IMR-90 (cell line): ENCODE measurements around the gene ZNF473. TPM values are rescaled to one million over a fixed set of nuclear protein-coding genes. Genes with fewer than 3 reads are reported as not detected.

ENCODE experiments used
- ATAC-seq: fragments of 200-7000 bp; cut with Tn5 transposase; 2 replicates; pipeline ENCODE4 v1.9.1; 2020; ENCODE audit warnings: low read depth, mild to moderate bottlenecking, moderate library complexity
- BruUV-seq: library from RNA; stranded (reverse); fragments of 400-500 nt; replicated peaks from 2 replicates; lab custom pipeline; 2021; lab: Mats Ljungman, UMichigan
- CTCF ChIA-PET: fragments of 300-600 bp; formaldehyde crosslinking; extraction: SDS; loops from one replicate; lab custom pipeline; 2021; ENCODE audit warnings: antibody characterized with exemption; lab: Yijun Ruan, JAX
- POLR2A ChIA-PET: fragments of 300-600 bp; sonication (Branson Sonifier 250); formaldehyde crosslinking; loops from one replicate; lab custom pipeline; 2022; ENCODE audit warnings: antibody characterized with exemption; ENCODE audit not compliant: unreplicated experiment; lab: Charles Lee
- DNase-seq: peaks from one replicate; pipeline ENCODE4 v3.0.0; 2013
- H2AFZ ChIP-seq: replicated peaks from 2 replicates; pipeline ENCODE3; 2013; ENCODE audit warnings: low read length, mild to moderate bottlenecking; ENCODE audit not compliant: poor library complexity
- H2AK5ac ChIP-seq: 2 replicates; pipeline ENCODE4 v1.6.1; 2013; ENCODE audit warnings: low read depth, low read length, inconsistent platforms
- H2AK9ac ChIP-seq: replicated peaks from 2 replicates; pipeline ENCODE3; 2013; ENCODE audit warnings: mild to moderate bottlenecking, low read depth, low read length, moderate library complexity; ENCODE audit not compliant: poor library complexity
- H2BK120ac ChIP-seq: 2 replicates; pipeline ENCODE4 v1.6.1; 2013; ENCODE audit warnings: low read depth, low read length, inconsistent platforms
- H2BK15ac ChIP-seq: 3 replicates; pipeline ENCODE4 v1.6.1; 2013; ENCODE audit warnings: low read depth, low read length, inconsistent platforms
- H2BK20ac ChIP-seq: 2 replicates; pipeline ENCODE4 v1.6.1; 2013; ENCODE audit warnings: low read depth, mild to moderate bottlenecking, inconsistent platforms, low read length, moderate library complexity
- H2BK5ac ChIP-seq: 2 replicates; pipeline ENCODE4 v1.6.1; 2013; ENCODE audit warnings: mild to moderate bottlenecking, low read depth, low read length, inconsistent platforms; ENCODE audit not compliant: poor library complexity, severe bottlenecking
- H3K14ac ChIP-seq: replicated peaks from 2 replicates; pipeline ENCODE4 v1.6.1; 2013; ENCODE audit warnings: low read depth, low read length, inconsistent platforms
- H3K18ac ChIP-seq: 2 replicates; pipeline ENCODE4 v1.6.1; 2013; ENCODE audit warnings: low read depth, low read length, control low read depth
- H3K23ac ChIP-seq: 2 replicates; pipeline ENCODE4 v1.6.1; 2013; ENCODE audit warnings: low read depth, low read length, inconsistent platforms
- H3K27ac ChIP-seq: 2 replicates; pipeline ENCODE4 v1.5.1; 2013; ENCODE audit warnings: mild to moderate bottlenecking, control low read depth, low read length; ENCODE audit not compliant: insufficient read depth
- H3K27me3 ChIP-seq: 2 replicates; pipeline ENCODE4 v1.6.1; 2013; ENCODE audit warnings: low read length; ENCODE audit not compliant: control insufficient read depth, insufficient read depth
- H3K36me3 ChIP-seq: 2 replicates; pipeline ENCODE4 v1.6.1; 2013; ENCODE audit warnings: low read length, mixed read lengths; ENCODE audit not compliant: control insufficient read depth, insufficient read depth
- H3K4ac ChIP-seq: 2 replicates; pipeline ENCODE4 v1.6.1; 2013; ENCODE audit warnings: low read depth, low read length, inconsistent platforms
- H3K4me1 ChIP-seq: 2 replicates; pipeline ENCODE4 v1.6.1; 2013; ENCODE audit warnings: low read length, mixed read lengths; ENCODE audit not compliant: control insufficient read depth, insufficient read depth
- H3K4me2 ChIP-seq: 2 replicates; pipeline ENCODE4 v1.6.1; 2013; ENCODE audit warnings: low read depth, mild to moderate bottlenecking, control low read depth, low read length, moderate library complexity
- H3K4me3 ChIP-seq: 2 replicates; pipeline ENCODE4 v1.5.1; 2013; ENCODE audit warnings: low read depth, mild to moderate bottlenecking, control low read depth, low read length, moderate library complexity; ENCODE audit not compliant: insufficient read depth
- H3K56ac ChIP-seq: 2 replicates; pipeline ENCODE4 v1.6.1; 2013; ENCODE audit warnings: low read length, inconsistent platforms; ENCODE audit not compliant: insufficient read depth; ENCODE audit errors: extremely low read depth
- H3K79me1 ChIP-seq, 2 experiments: 2 replicates each; pipeline ENCODE4 v1.6.1; 2013; ENCODE audit warnings: low read length in 2 of 2, inconsistent platforms in 1 of 2, low read depth in 1 of 2
- H3K9ac ChIP-seq: 2 replicates; pipeline ENCODE4 v1.6.1; 2013; ENCODE audit warnings: low read depth, low read length, control low read depth
- H3K9me1 ChIP-seq: 2 replicates; pipeline ENCODE4 v1.6.1; 2013; ENCODE audit warnings: low read length, inconsistent platforms; ENCODE audit not compliant: insufficient read depth
- H3K9me3 ChIP-seq: 2 replicates; pipeline ENCODE4 v1.6.1; 2013; ENCODE audit warnings: low read length; ENCODE audit not compliant: control insufficient read depth, insufficient read depth
- H4K20me1 ChIP-seq: 2 replicates; pipeline ENCODE4 v1.6.1; 2013; ENCODE audit warnings: low read length, inconsistent platforms; ENCODE audit not compliant: insufficient read depth
- H4K5ac ChIP-seq: 2 replicates; pipeline ENCODE4 v1.6.1; 2013; ENCODE audit warnings: mild to moderate bottlenecking, low read depth, low read length, control low read depth
- H4K8ac ChIP-seq, 2 experiments: 2 replicates each; pipeline ENCODE4 v1.6.1; 2013; ENCODE audit warnings: low read depth in 2 of 2, low read length in 2 of 2, control low read depth in 1 of 2, inconsistent platforms in 1 of 2
- H4K91ac ChIP-seq: 2 replicates; pipeline ENCODE4 v1.6.1; 2013; ENCODE audit warnings: low read depth, low read length, inconsistent platforms; ENCODE audit not compliant: insufficient read depth
- BHLHE40 ChIP-seq: fragments of 150-350 bp; IDR thresholded peaks from 2 replicates; pipeline ENCODE4 v1.6.1; 2016; ENCODE audit warnings: mild to moderate bottlenecking, low read depth, low read length
- ELK1 ChIP-seq: fragments of 150-350 bp; IDR thresholded peaks from 2 replicates; pipeline ENCODE4 v1.6.1; 2016; ENCODE audit warnings: low read depth, mild to moderate bottlenecking, low read length, moderate library complexity, borderline replicate concordance
- WGBS, 2 experiments: methylation state at CpG; one replicate each; pipeline versions ENCODE4 v1.1.5 to v1.1.7; 2013; ENCODE audit warnings: missing lambda C conversion rate in 2 of 2; ENCODE audit not compliant: insufficient read length in 1 of 2; ENCODE audit errors: extremely low coverage in 2 of 2; 5-methylcytosine and 5-hydroxymethylcytosine counted together
- dilution Hi-C: fragments of 300-500 bp; cut with HindIII; formaldehyde crosslinking; loops from one replicate; pipeline ENCODE4 v1.14.3; 2018; ENCODE audit warnings: low sequenced_read_pairs; ENCODE audit not compliant: unreplicated experiment
- in situ Hi-C: fragments of 300-500 bp; cut with MboI; formaldehyde crosslinking; loops from 3 replicates; pipeline ENCODE4 v1.14.3; 2019; ENCODE audit warnings: low sequenced_read_pairs, inconsistent platforms, mixed read lengths
- intact Hi-C: fragments of 100-400 bp; cut with micrococcal nuclease; formaldehyde crosslinking; loops from 2 replicates; pipeline ENCODE4 v1.10.0; 2022
- polyA plus RNA-seq, 3 experiments: library from polyadenylated mRNA; depleted of rRNA; stranded (reverse); fragments of >200 nt; gene quantifications; 2 replicates each; pipeline ENCODE4 v1.2.3, GENCODE V29; 2012; ENCODE audit warnings: low replicate concordance in 1 of 3
- total RNA-seq: library from RNA; depleted of rRNA; stranded (reverse); fragments of >200 nt; gene quantifications from 2 replicates; pipeline ENCODE4 v1.2.3, GENCODE V29; 2012

The ZNF473 gene
- total and polyA plus RNA-seq, 2 of the 4 experiments (the other 2 are of a cell fraction) = 4.5 to 13.3 TPM

GRCh38 chr19:49977076-49977475 is 48.7 kb upstream of the ZNF473 start:
- Histone ChIP-seq H2AK9ac (no peak overlapping the region), H3K9me3 (no peaks in the 10 kb centered on the region), H2BK5ac (no peak overlapping the region), H3K27ac (no peak overlapping the region), H3K9ac (no peak overlapping the region), H2BK15ac (no peak overlapping the region), H3K4me2 (no peak overlapping the region), H3K9me1 (peaks cover 3% of the 10 kb centered on the region; the same call in 1 of the 2 replicates), H3K4me1 (no peaks in the 10 kb centered on the region), H4K91ac (no peak overlapping the region), H3K4ac (no peak overlapping the region), H2BK20ac (no peak overlapping the region), H3K23ac (no peak overlapping the region), H2BK120ac (no peak overlapping the region), H2AFZ (no peak overlapping the region), H2AK5ac (no peak overlapping the region), H3K36me3 (peaks cover 20% of the 10 kb centered on the region), H3K56ac (no peak overlapping the region), H3K27me3 (no peaks in the 10 kb centered on the region), H3K18ac (no peak overlapping the region), H4K8ac (no peak overlapping the region), H4K20me1 (no peaks in the 10 kb centered on the region; the same call in 1 of the 2 replicates), H3K14ac (no peak overlapping the region), H3K79me1 (no peaks in the 10 kb centered on the region), H4K5ac (no peak overlapping the region), H3K4me3 (no peak overlapping the region)
- ChIA-PET CTCF (no interaction called here), POLR2A (no interaction called here)
- DNase-seq (no peak), ATAC-seq (no peak)
- dilution Hi-C loops = no loop called here
- in situ Hi-C loops = no loop called here
- 86% methylated on average over 7 of the region's 13 CpGs; no CpG with 5 or more reads in 1 of the 2 experiments for WGBS, 2 experiments
- TF ChIP-seq BHLHE40 (no peak), ELK1 (no peak)
- BruUV-seq = no TSS peak
- intact Hi-C loops = no loop called here
